Esophagus squamous epithelium (tissue), 4 donors: ENCODE measurements around the gene GMCL2.

Source experiments
- POLR2A ChIP-seq, 4 donors: fragments of 450-650 bp; IDR thresholded peaks; one replicate each; pipeline ENCODE4 v1.6.1; 2017; ENCODE audit warnings: antibody characterized with exemption in 4 of 4, mild to moderate bottlenecking in 4 of 4, moderate library complexity in 3 of 4
- TF ChIP-seq, protein P1 (sequence below), 6 experiments: fragments of 450-650 bp in 4 of 6; fragments of 200-600 bp in 2 of 6; sonication (generic) in 2 of 6; IDR thresholded peaks; one replicate each; pipeline ENCODE4 v1.5.1; 2016 to 2019; ENCODE audit warnings: antibody characterized with exemption in 6 of 6, mild to moderate bottlenecking in 4 of 6, moderate library complexity in 4 of 6

DNA sequence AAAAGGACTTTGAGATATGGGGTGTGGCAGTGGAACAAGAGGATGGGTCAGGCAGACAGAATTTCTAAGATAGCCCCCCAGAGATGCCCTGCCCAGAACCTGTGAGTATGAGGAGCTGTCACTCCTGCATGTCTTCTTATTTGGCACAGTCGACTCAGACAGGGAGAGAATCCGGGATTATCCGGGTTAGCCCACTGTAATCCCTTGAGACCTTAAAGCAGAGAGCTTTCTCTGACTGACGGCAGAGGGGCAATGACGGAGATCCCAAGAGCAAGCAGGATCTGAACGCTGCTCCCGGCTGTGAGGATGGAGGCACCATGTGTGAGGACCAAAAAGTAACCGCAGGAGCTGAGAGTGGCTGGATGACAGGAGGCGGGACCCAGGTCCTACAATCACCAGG lies 24.7 kb downstream of the GMCL2 start:
- TF ChIP-seq, protein P1, sequence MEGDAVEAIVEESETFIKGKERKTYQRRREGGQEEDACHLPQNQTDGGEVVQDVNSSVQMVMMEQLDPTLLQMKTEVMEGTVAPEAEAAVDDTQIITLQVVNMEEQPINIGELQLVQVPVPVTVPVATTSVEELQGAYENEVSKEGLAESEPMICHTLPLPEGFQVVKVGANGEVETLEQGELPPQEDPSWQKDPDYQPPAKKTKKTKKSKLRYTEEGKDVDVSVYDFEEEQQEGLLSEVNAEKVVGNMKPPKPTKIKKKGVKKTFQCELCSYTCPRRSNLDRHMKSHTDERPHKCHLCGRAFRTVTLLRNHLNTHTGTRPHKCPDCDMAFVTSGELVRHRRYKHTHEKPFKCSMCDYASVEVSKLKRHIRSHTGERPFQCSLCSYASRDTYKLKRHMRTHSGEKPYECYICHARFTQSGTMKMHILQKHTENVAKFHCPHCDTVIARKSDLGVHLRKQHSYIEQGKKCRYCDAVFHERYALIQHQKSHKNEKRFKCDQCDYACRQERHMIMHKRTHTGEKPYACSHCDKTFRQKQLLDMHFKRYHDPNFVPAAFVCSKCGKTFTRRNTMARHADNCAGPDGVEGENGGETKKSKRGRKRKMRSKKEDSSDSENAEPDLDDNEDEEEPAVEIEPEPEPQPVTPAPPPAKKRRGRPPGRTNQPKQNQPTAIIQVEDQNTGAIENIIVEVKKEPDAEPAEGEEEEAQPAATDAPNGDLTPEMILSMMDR (IDR thresholded peaks at IDR 0.05): no peak
- no peak for TF ChIP-seq POLR2A (IDR thresholded peaks at IDR 0.05)
